ENCODE results near the gene SAMMSON. TPM values are rescaled to one million over a fixed set of nuclear protein-coding genes. Genes with fewer than 3 reads are reported as not detected.

SAMMSON gene
- total RNA-seq, 3 donors from 2014 or later = 0.98 TPM; not detected in 2

- H3K4me3 ChIP-seq = no peak overlapping the region
- no peaks in the 10 kb centered on the region for H3K36me3 ChIP-seq
- H3K27ac ChIP-seq = no peak overlapping the region
- H3K27me3 ChIP-seq = no peaks in the 10 kb centered on the region
- intact Hi-C loops (cut with DNase I; ENCODE audit: low total_unique reads) = loop anchor here (5.0 kb wide), 1 partner anchor 474 kb away; no protein-coding TSS in a partner anchor
- H3K4me1 ChIP-seq = no peaks in the 10 kb centered on the region
- no peak for TF ChIP-seq POLR2AphosphoS5 (IDR thresholded peaks at IDR 0.05)
- TF ChIP-seq POLR2A (IDR thresholded peaks at IDR 0.05) = no peak
- no peak for TF ChIP-seq CTCF (IDR thresholded peaks at IDR 0.05)
- no peak for DNase-seq (ENCODE audit: low spot score in 2 of 2)
- H3K9me3 ChIP-seq = no peaks in the 10 kb centered on the region
These were observed 39.2 kb downstream of the SAMMSON start for GRCh38 chr3:70038693-70039092.

GRCh38 chr3:70040386-70040785, 40.9 kb downstream of the SAMMSON start:
- Histone ChIP-seq H3K4me3 (no peak overlapping the region), H3K9me3 (no peaks in the 10 kb centered on the region), H3K27ac (no peak overlapping the region), H3K4me1 (no peaks in the 10 kb centered on the region), H3K27me3 (no peaks in the 10 kb centered on the region), H3K36me3 (no peaks in the 10 kb centered on the region)
- intact Hi-C loops (cut with DNase I; ENCODE audit: low total_unique reads) = no loop called here
- no peak for DNase-seq (ENCODE audit: low spot score in 2 of 2)
- TF ChIP-seq POLR2AphosphoS5 (IDR thresholded peaks at IDR 0.05) (no peak), CTCF (IDR thresholded peaks at IDR 0.05) (no peak)

- Histone ChIP-seq H3K27ac (no peak overlapping the region), H3K36me3 (no peaks in the 10 kb centered on the region), H3K9me3 (no peaks in the 10 kb centered on the region), H3K4me3 (no peak overlapping the region), H3K27me3 (no peaks in the 10 kb centered on the region), H3K4me1 (no peaks in the 10 kb centered on the region)
- no peak for DNase-seq (ENCODE audit: low spot score in 2 of 2)
- intact Hi-C loops (cut with DNase I; ENCODE audit: low total_unique reads) = no loop called here
- TF ChIP-seq CTCF (IDR thresholded peaks at IDR 0.05) = no peak
- no peak for TF ChIP-seq POLR2AphosphoS5 (IDR thresholded peaks at IDR 0.05)
- TF ChIP-seq POLR2A (IDR thresholded peaks at IDR 0.05) = no peak
These were observed 43.1 kb downstream of the SAMMSON start for GRCh38 chr3:70042641-70043040.

GRCh38 chr3:70049761-70050160, 50.2 kb downstream of the SAMMSON start:
- DNase-seq (ENCODE audit: low spot score in 2 of 2) = no peak
- Histone ChIP-seq H3K4me1 (no peaks in the 10 kb centered on the region), H3K4me3 (no peak overlapping the region), H3K9me3 (no peaks in the 10 kb centered on the region), H3K36me3 (no peaks in the 10 kb centered on the region), H3K27me3 (no peaks in the 10 kb centered on the region), H3K27ac (no peak overlapping the region)
- intact Hi-C loops (cut with DNase I; ENCODE audit: low total_unique reads) = no loop called here
- TF ChIP-seq POLR2AphosphoS5 (IDR thresholded peaks at IDR 0.05) = no peak
- no peak for TF ChIP-seq CTCF (IDR thresholded peaks at IDR 0.05)
- TF ChIP-seq POLR2A (IDR thresholded peaks at IDR 0.05) = no peak

GRCh38 chr3:70053293-70053692, 53.8 kb downstream of the SAMMSON start:
- no peak for TF ChIP-seq CTCF (IDR thresholded peaks at IDR 0.05)

More at GRCh38 chr3:70053293-70053692, 53.8 kb downstream of the SAMMSON start:
- intact Hi-C loops (cut with DNase I; ENCODE audit: low total_unique reads) = no loop called here
- Histone ChIP-seq H3K4me3 (no peak overlapping the region), H3K27ac (no peak overlapping the region), H3K27me3 (no peaks in the 10 kb centered on the region), H3K9me3 (no peaks in the 10 kb centered on the region), H3K36me3 (no peaks in the 10 kb centered on the region), H3K4me1 (no peaks in the 10 kb centered on the region)
- DNase-seq (ENCODE audit: low spot score in 2 of 2) = no peak

Measured in breast epithelium (tissue), 4 donors.